NT2/D1 (cell line): ENCODE results near the gene SEMA3A.

Source experiments
- SUZ12 ChIP-seq: IDR thresholded peaks from 2 replicates; pipeline ENCODE4 v1.6.1; 2011; ENCODE audit not compliant: insufficient read length, insufficient read depth; ENCODE audit errors: extremely low read depth
- YY1 ChIP-seq: IDR thresholded peaks from 2 replicates; pipeline ENCODE4 v1.6.1; 2011; ENCODE audit not compliant: insufficient read length, insufficient read depth

GRCh38 chr7:83925860-83926259 is 268.7 kb downstream of the SEMA3A start:
- TF ChIP-seq SUZ12 (no peak), YY1 (no peak)
